ENCODE measurements around the gene MRPS31.

DNA sequence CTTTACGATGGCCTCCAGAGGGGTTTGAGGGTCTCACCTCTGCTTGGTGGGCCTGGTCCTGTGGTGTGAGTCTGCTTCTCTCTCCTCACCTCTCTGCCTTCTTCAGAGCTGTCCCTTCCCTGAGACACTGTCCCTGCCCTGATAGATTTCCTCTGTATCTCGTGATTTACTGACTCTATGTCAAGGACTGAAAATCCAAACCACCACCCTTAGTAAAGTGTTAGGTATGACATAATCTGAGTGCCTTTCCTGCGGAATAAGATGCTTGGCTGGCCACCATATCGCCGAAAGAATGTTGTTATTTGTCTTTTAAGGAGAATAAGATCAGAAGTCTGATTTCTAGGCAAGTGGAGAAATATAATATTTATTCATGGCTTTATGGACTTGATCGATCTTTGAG lies 25.7 kb upstream of the MRPS31 start:
- TF ChIP-seq, protein P1, sequence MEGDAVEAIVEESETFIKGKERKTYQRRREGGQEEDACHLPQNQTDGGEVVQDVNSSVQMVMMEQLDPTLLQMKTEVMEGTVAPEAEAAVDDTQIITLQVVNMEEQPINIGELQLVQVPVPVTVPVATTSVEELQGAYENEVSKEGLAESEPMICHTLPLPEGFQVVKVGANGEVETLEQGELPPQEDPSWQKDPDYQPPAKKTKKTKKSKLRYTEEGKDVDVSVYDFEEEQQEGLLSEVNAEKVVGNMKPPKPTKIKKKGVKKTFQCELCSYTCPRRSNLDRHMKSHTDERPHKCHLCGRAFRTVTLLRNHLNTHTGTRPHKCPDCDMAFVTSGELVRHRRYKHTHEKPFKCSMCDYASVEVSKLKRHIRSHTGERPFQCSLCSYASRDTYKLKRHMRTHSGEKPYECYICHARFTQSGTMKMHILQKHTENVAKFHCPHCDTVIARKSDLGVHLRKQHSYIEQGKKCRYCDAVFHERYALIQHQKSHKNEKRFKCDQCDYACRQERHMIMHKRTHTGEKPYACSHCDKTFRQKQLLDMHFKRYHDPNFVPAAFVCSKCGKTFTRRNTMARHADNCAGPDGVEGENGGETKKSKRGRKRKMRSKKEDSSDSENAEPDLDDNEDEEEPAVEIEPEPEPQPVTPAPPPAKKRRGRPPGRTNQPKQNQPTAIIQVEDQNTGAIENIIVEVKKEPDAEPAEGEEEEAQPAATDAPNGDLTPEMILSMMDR (IDR thresholded peaks at IDR 0.05) = no peak
- TF ChIP-seq POLR2A (IDR thresholded peaks at IDR 0.05) = no peak
